Measurements from ENCODE around the gene RFTN1.

RFTN1 gene

GRCh38 chr3:16300307-16300706, 213.2 kb downstream of the RFTN1 start:
- FAIRE-seq (peak; percentile 89), DNase-seq (ENCODE audit: insufficient read length, low spot score) (no peak)
- TF ChIP-seq POLR2AphosphoS5 (IDR thresholded peaks at IDR 0.05; ENCODE audit: low read depth, low read length), result peak; percentile 14; the same call in 1 of the 2 replicates
- no peak for TF ChIP-seq PAX5 (IDR thresholded peaks at IDR 0.05; ENCODE audit: insufficient read depth, low read length, severe bottlenecking)

- TF ChIP-seq POLR2AphosphoS5 (IDR thresholded peaks at IDR 0.05; ENCODE audit: low read depth, low read length) (no peak), PAX5 (IDR thresholded peaks at IDR 0.05; ENCODE audit: insufficient read depth, low read length, severe bottlenecking) (no peak), SPI1 (IDR thresholded peaks at IDR 0.05; ENCODE audit: low read depth, low read length) (no peak), POLR2A (IDR thresholded peaks at IDR 0.05; ENCODE audit: low read depth, low read length) (no peak), POU2F2 (IDR thresholded peaks at IDR 0.05; ENCODE audit: low read depth, low read length) (no peak), TAF1 (IDR thresholded peaks at IDR 0.05; ENCODE audit: low read depth, low read length) (no peak)
- no peak for DNase-seq (ENCODE audit: insufficient read length, low spot score)
- FAIRE-seq, result no peak
These were observed 213.8 kb downstream of the RFTN1 start for GRCh38 chr3:16299746-16300145.

- FAIRE-seq (no peak), DNase-seq (ENCODE audit: insufficient read length, low spot score) (no peak)
- TF ChIP-seq POLR2AphosphoS5 (IDR thresholded peaks at IDR 0.05; ENCODE audit: low read depth, low read length) (no peak), SPI1 (IDR thresholded peaks at IDR 0.05; ENCODE audit: low read depth, low read length) (no peak), POU2F2 (IDR thresholded peaks at IDR 0.05; ENCODE audit: low read depth, low read length) (no peak)
These were observed 214.6 kb downstream of the RFTN1 start for GRCh38 chr3:16298891-16299290.

GRCh38 chr3:16297997-16298885, 215.3 kb downstream of the RFTN1 start:
- FAIRE-seq, result no peak
- TF ChIP-seq PAX5 (IDR thresholded peaks at IDR 0.05; ENCODE audit: insufficient read depth, low read length, severe bottlenecking) (no peak), POLR2AphosphoS5 (IDR thresholded peaks at IDR 0.05; ENCODE audit: low read depth, low read length) (peak; percentile 30; the same call in 1 of the 2 replicates)
- no peak for DNase-seq (ENCODE audit: insufficient read length, low spot score)

GRCh38 chr3:16295298-16295890, 218.1 kb downstream of the RFTN1 start:
- DNase-seq (ENCODE audit: insufficient read length, low spot score), result no peak
- TF ChIP-seq POU2F2 (IDR thresholded peaks at IDR 0.05; ENCODE audit: low read depth, low read length) (no peak), POLR2A (IDR thresholded peaks at IDR 0.05; ENCODE audit: low read depth, low read length) (no peak), SPI1 (IDR thresholded peaks at IDR 0.05; ENCODE audit: low read depth, low read length) (peak; percentile 52)
- no peak for FAIRE-seq

GRCh38 chr3:16294844-16295243, 218.7 kb downstream of the RFTN1 start:
- FAIRE-seq (no peak), DNase-seq (ENCODE audit: insufficient read length, low spot score) (no peak)
- TF ChIP-seq SPI1 (IDR thresholded peaks at IDR 0.05; ENCODE audit: low read depth, low read length), result no peak
- TF ChIP-seq POU2F2 (IDR thresholded peaks at IDR 0.05; ENCODE audit: low read depth, low read length), result no peak
- no peak for TF ChIP-seq POLR2AphosphoS5 (IDR thresholded peaks at IDR 0.05; ENCODE audit: low read depth, low read length)
- no peak for TF ChIP-seq TAF1 (IDR thresholded peaks at IDR 0.05; ENCODE audit: low read depth, low read length)
- TF ChIP-seq PAX5 (IDR thresholded peaks at IDR 0.05; ENCODE audit: insufficient read depth, low read length, severe bottlenecking), result no peak
- TF ChIP-seq POLR2A (IDR thresholded peaks at IDR 0.05; ENCODE audit: low read depth, low read length), result no peak

GRCh38 chr3:16290827-16291196, 222.7 kb downstream of the RFTN1 start:
- no peak for TF ChIP-seq POLR2AphosphoS5 (IDR thresholded peaks at IDR 0.05; ENCODE audit: low read depth, low read length)
- no peak for TF ChIP-seq POU2F2 (IDR thresholded peaks at IDR 0.05; ENCODE audit: low read depth, low read length)
- FAIRE-seq (no peak), DNase-seq (ENCODE audit: insufficient read length, low spot score) (no peak)

GRCh38 chr3:16290007-16290826, 223.3 kb downstream of the RFTN1 start:
- FAIRE-seq (peak; percentile 51), DNase-seq (ENCODE audit: insufficient read length, low spot score) (no peak)
- TF ChIP-seq TAF1 (IDR thresholded peaks at IDR 0.05; ENCODE audit: low read depth, low read length), result no peak
- TF ChIP-seq POU2F2 (IDR thresholded peaks at IDR 0.05; ENCODE audit: low read depth, low read length), result no peak
- no peak for TF ChIP-seq POLR2A (IDR thresholded peaks at IDR 0.05; ENCODE audit: low read depth, low read length)
- TF ChIP-seq POLR2AphosphoS5 (IDR thresholded peaks at IDR 0.05; ENCODE audit: low read depth, low read length), result no peak
- no peak for TF ChIP-seq PAX5 (IDR thresholded peaks at IDR 0.05; ENCODE audit: insufficient read depth, low read length, severe bottlenecking)
- TF ChIP-seq SPI1 (IDR thresholded peaks at IDR 0.05; ENCODE audit: low read depth, low read length), result no peak

GRCh38 chr3:16289144-16289889, 224.2 kb downstream of the RFTN1 start:
- no peak for FAIRE-seq
- no peak for TF ChIP-seq SPI1 (IDR thresholded peaks at IDR 0.05; ENCODE audit: low read depth, low read length)
- no peak for TF ChIP-seq POLR2A (IDR thresholded peaks at IDR 0.05; ENCODE audit: low read depth, low read length)
- no peak for TF ChIP-seq PAX5 (IDR thresholded peaks at IDR 0.05; ENCODE audit: insufficient read depth, low read length, severe bottlenecking)
- TF ChIP-seq POU2F2 (IDR thresholded peaks at IDR 0.05; ENCODE audit: low read depth, low read length), result no peak
- TF ChIP-seq POLR2AphosphoS5 (IDR thresholded peaks at IDR 0.05; ENCODE audit: low read depth, low read length), result no peak
- no peak for TF ChIP-seq TAF1 (IDR thresholded peaks at IDR 0.05; ENCODE audit: low read depth, low read length)
- DNase-seq (ENCODE audit: insufficient read length, low spot score), result no peak
